Spleen (tissue), 11 donors: Measurements from ENCODE around the gene NUP37. TPM values are rescaled to one million over a fixed set of nuclear protein-coding genes. Genes with fewer than 3 reads are reported as not detected.

Experiments
- DNase-seq: peaks from one replicate; pipeline ENCODE4 v3.0.0-alpha.2; 2020
- H3K27ac ChIP-seq, 8 donors: fragments of 200-600 bp; sonication (generic) in 7 of 8; 1 replicate in 4 of 8; 2 replicates in 4 of 8; pipeline versions ENCODE4 v1.5.0 to v1.8.0; 2016 to 2021; ENCODE audit warnings: inconsistent platforms in 4 of 8, mild to moderate bottlenecking in 4 of 8, moderate library complexity in 1 of 8
- H3K27me3 ChIP-seq, 7 donors: fragments of 200-600 bp; sonication (generic) in 6 of 7; replicated peaks in 1 of 7; 1 replicate in 4 of 7; 2 replicates in 3 of 7; pipeline versions ENCODE4 v1.5.0 to v1.8.0; 2016 to 2021; ENCODE audit warnings: inconsistent platforms in 3 of 7, mild to moderate bottlenecking in 1 of 7
- H3K36me3 ChIP-seq, 6 donors: fragments of 200-600 bp; sonication (generic) in 5 of 6; 1 replicate in 4 of 6; 2 replicates in 2 of 6; pipeline versions ENCODE4 v1.5.0 to v1.8.0; 2016 to 2021; ENCODE audit warnings: inconsistent platforms in 2 of 6
- H3K4me1 ChIP-seq, 6 donors: fragments of 200-600 bp; sonication (generic) in 5 of 6; 1 replicate in 3 of 6; 2 replicates in 3 of 6; pipeline versions ENCODE4 v1.5.0 to v1.8.0; 2016 to 2021; ENCODE audit warnings: inconsistent platforms in 3 of 6
- H3K4me3 ChIP-seq, 8 donors: fragments of 200-600 bp; sonication (generic) in 7 of 8; 1 replicate in 4 of 8; 2 replicates in 4 of 8; pipeline versions ENCODE4 v1.5.0 to v1.8.0; 2016 to 2021; ENCODE audit warnings: inconsistent platforms in 4 of 8, mild to moderate bottlenecking in 4 of 8, moderate library complexity in 2 of 8
- H3K9me3 ChIP-seq, 8 donors: fragments of 200-600 bp; sonication (generic) in 7 of 8; 1 replicate in 4 of 8; 2 replicates in 4 of 8; pipeline versions ENCODE4 v1.5.0 to v1.8.0; 2016 to 2021; ENCODE audit warnings: inconsistent platforms in 4 of 8
- CTCF ChIP-seq, 11 experiments: fragments of 200-600 bp in 7 of 11; fragments of 450-650 bp in 4 of 11; sonication (generic) in 4 of 11; IDR thresholded peaks in 8 of 11; conservative IDR thresholded peaks in 3 of 11; 1 replicate in 7 of 11; 2 replicates in 4 of 11; pipeline versions ENCODE4 v1.4.0 to v1.8.0; 2016 to 2021; ENCODE audit warnings: antibody characterized with exemption in 11 of 11, inconsistent platforms in 4 of 11, mild to moderate bottlenecking in 1 of 11
- POLR2A ChIP-seq, 3 donors: fragments of 450-650 bp; IDR thresholded peaks; one replicate each; pipeline ENCODE4 v1.5.1; 2017; ENCODE audit warnings: antibody characterized with exemption in 3 of 3, mild to moderate bottlenecking in 1 of 3
- POLR2AphosphoS5 ChIP-seq, 3 donors: sonication (generic); formaldehyde crosslinking; IDR thresholded peaks; one replicate each; pipeline ENCODE4 v1.5.1; 2017; ENCODE audit warnings: antibody characterized with exemption in 3 of 3
- WGBS, 5 donors: extraction: QIAGEN DNeasy Blood & Tissue Kit in 3 of 5; methylation state at CpG; one replicate each; pipeline versions ENCODE4 v1.1.5 to v1.1.7; 2013 to 2018; 5-methylcytosine and 5-hydroxymethylcytosine counted together
- intact Hi-C: fragments of 100-400 bp; cut with DNase I; formaldehyde crosslinking; loops from one replicate; pipeline ENCODE4 v1.15.0; 2023; ENCODE audit warnings: low total_unique reads
- polyA plus RNA-seq, 3 donors: library from polyadenylated mRNA; stranded (reverse); fragments of 200-250 nt; gene quantifications; one replicate each; pipeline ENCODE4 v1.2.1, GENCODE V29; 2013
- total RNA-seq, 7 donors: library from RNA; depleted of rRNA in 3 of 7; stranded (reverse); fragments of >200 nt in 3 of 7; fragmentation: NEBNext Ultra II Directional in 4 of 7; extraction: Animal tissue kit (Norgen Biotek cat#: 25700) in 4 of 7; gene quantifications; one replicate each; pipeline versions ENCODE4 v1.1.0 to v1.2.1, GENCODE V29; 2016 to 2021
- donor health status: healthy with polysubstance abuse.
- donor health status: DM: no; HTN: no; CAD: no; lungs with moderate emphysema.
- donor health status: DM: no; HTN: no; CAD: no.
- donor health status: Bipolar disorder and iron deficiency.
- donor health status: healthy.
- donor health status: DM: no; HTN: no; CAD: no.
- donor health status: DM: yes; HTN: yes; CAD: no.

Gene NUP37
- total and polyA plus RNA-seq, 10 donors: 11.2 to 26.5 (median 18.6) TPM

GRCh38 chr12:102026728-102027127 is 93.2 kb downstream of the NUP37 start:
- TF ChIP-seq POLR2A (IDR thresholded peaks at IDR 0.05): no peak
- TF ChIP-seq CTCF (IDR thresholded peaks at IDR 0.05 in 8 of 11, conservative IDR thresholded peaks at IDR 0.05 in 3 of 11): no peak
- no peak for TF ChIP-seq POLR2AphosphoS5 (IDR thresholded peaks at IDR 0.05)
- Histone ChIP-seq H3K4me3 (no peak overlapping the region), H3K9me3 (no peaks in the 10 kb centered on the region), H3K27me3 (no peaks in the 10 kb centered on the region), H3K27ac (no peak overlapping the region), H3K36me3 (peaks cover 0 to 96% (median 19%) of the 10 kb centered on the region in 6 donors), H3K4me1 (no peaks in the 10 kb centered on the region)
- intact Hi-C loops: no loop called here
- DNase-seq: no peak
- 59 to 81% (median 67%) methylated on average over 1 of the region's 1 CpG for WGBS, 5 donors

DNA sequence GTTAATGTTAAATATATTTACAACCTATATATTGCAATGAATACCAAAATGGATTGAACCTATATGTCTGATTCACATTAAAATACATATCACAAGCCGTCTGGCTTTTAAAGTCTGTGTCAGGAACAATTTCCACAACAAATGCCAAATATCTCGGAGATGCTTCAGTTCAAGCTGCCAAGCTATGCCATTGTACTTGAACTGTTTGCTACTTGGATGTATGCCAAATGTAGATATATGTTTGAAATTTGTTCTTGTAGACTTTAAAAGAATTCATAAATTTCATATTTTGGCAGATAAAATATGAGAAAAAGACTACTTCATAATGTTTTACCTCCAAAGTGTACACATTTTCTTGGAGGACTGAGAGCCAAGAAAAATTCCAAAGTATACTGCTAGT is 95.1 kb downstream of the NUP37 start:
- peaks cover 0 to 93% (median 23%) of the 10 kb centered on the region in 6 donors for H3K36me3 ChIP-seq
- no peaks in the 10 kb centered on the region for H3K4me1 ChIP-seq
- DNase-seq: no peak
- 61 to 79% (median 73%) methylated on average over 2 of the region's 2 CpGs for WGBS, 5 donors
- H3K4me3 ChIP-seq: no peak overlapping the region
- H3K9me3 ChIP-seq: no peaks in the 10 kb centered on the region
- intact Hi-C loops: no loop called here
- no peaks in the 10 kb centered on the region for H3K27me3 ChIP-seq
- no peak for TF ChIP-seq POLR2AphosphoS5 (IDR thresholded peaks at IDR 0.05)
- TF ChIP-seq CTCF (IDR thresholded peaks at IDR 0.05 in 8 of 11, conservative IDR thresholded peaks at IDR 0.05 in 3 of 11): no peak
- no peak overlapping the region for H3K27ac ChIP-seq

- Histone ChIP-seq H3K4me1 (no peaks in the 10 kb centered on the region), H3K27me3 (no peaks in the 10 kb centered on the region), H3K36me3 (peaks cover 0 to 89% (median 25%) of the 10 kb centered on the region in 6 donors), H3K9me3 (no peaks in the 10 kb centered on the region), H3K4me3 (no peak overlapping the region), H3K27ac (no peak overlapping the region)
- TF ChIP-seq CTCF (IDR thresholded peaks at IDR 0.05 in 8 of 11, conservative IDR thresholded peaks at IDR 0.05 in 3 of 11): no peak
- TF ChIP-seq POLR2AphosphoS5 (IDR thresholded peaks at IDR 0.05): no peak
- no peak for TF ChIP-seq POLR2A (IDR thresholded peaks at IDR 0.05)
- DNase-seq: no peak
- intact Hi-C loops: no loop called here
- 88 to 96% (median 91%) methylated on average over 3 of the region's 3 CpGs for WGBS, 5 donors
Measured at GRCh38 chr12:102023343-102023930, 96.5 kb downstream of the NUP37 start.

Other genes starting within 250 kb of the NUP37 start
- 10 to 100 TPM; 12.4 to 43.1 (median 19.6) TPM for gene DRAM1, start 242.5 kb downstream of the NUP37 start, total RNA-seq
- gene DRAM1, start 242.5 kb downstream of the NUP37 start, polyA plus RNA-seq: 10 to 100 TPM in 2 of 3 donors, 1 to 10 TPM in 1; 8.4 to 15.5 (median 10.8) TPM
- gene WASHC3, start 58.1 kb downstream of the NUP37 start, total RNA-seq: 10 to 100 TPM; 36.6 to 77.7 (median 49.6) TPM
- gene WASHC3, start 58.1 kb downstream of the NUP37 start, polyA plus RNA-seq: 10 to 100 TPM; 30.2 to 47.9 (median 33.5) TPM
- gene PARPBP, start 69 bp upstream of the NUP37 start, total RNA-seq: 1 to 10 TPM; 2.9 to 7.7 (median 5.8) TPM
- gene PARPBP, start 69 bp upstream of the NUP37 start, polyA plus RNA-seq: 1 to 10 TPM; 3.0 to 4.8 (median 3.3) TPM
- gene PMCH, start 77.7 kb upstream of the NUP37 start, total RNA-seq: 1 to 10 TPM in 1 of 7 donors, not detected in 6; 2.4 TPM
- gene PMCH, start 77.7 kb upstream of the NUP37 start, polyA plus RNA-seq: under 1 TPM; 0.17 to 0.80 (median 0.48) TPM